NCI-H226 (cell line): ENCODE results near the gene MYZAP.
A peak's percentile ranks its signal among the peaks of the same experiment; 100 is the strongest.

Source experiments
- DNase-seq: peaks from one replicate; pipeline ENCODE4 v3.0.0-alpha.2; 2015

The MYZAP gene

DNA sequence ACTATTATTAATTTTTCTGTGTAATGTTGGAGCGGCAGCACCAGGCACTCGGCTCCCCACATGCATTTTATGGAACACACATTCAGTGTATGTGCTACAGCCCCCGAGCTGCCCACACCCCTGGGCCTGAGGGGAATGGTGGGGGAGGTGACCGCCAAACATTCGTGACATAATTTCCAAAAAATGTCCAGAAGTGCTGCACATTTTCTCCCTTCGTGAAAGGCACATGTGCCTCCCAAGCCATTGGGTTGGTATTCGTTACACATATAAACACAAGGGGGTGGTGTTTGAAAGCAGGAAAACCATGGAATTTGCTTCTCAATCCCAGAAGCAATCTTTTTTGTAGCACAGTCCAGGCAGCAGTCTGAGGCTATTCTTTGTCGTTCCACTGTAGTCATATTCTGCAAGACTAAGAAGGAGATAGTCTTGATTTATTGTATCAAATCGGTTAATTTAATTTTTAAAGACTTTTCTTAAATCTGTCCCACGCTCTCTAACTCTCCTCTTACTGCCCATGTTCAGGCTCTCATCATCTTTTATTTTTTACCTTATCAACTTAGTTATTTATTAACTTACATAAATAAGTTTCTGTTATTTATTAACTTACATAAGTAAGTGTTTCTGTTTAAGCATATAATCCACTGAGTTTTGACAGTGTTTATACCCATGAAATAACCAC, 75.6 kb downstream of the MYZAP start:
- DNase-seq, result peak; percentile 91

DNA sequence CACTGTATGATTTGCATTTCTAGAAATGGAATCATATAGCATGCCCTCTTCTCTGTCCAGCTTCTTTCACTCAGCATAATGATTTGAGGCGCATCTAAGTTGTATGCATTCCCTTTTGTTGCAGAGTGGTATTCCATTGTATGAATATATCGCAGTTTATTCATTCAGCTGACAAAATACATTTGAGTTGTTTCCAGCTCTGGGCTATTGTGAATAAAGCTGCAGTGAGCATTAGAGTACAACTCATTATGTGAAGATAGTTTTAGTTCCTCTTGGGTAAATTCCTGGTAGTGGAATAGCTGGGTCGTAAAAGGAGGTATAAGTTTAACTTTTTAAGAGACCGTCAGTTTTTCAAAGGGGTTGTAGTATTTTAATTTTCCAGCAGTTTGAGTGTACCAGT, 76.3 kb downstream of the MYZAP start:
- DNase-seq, result no peak

DNA sequence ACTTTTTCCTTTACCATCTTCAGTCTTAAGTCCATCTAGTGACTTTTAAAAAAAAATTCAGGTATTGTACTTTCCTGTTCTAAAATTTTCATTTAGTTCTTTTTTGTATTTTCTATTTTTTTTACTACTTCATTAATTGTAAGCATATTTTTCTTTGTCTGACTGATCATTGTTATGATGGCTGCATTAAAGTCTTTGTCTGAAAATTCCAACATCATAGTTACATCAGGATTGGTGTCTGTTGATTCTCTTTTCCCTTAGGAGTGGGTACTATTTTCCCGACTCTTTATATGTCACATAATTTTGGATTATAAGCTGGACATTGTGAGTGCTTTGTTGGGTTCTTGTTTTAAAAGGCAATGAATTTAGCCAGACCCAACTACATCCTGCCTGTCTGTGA, 79.9 kb downstream of the MYZAP start:
- DNase-seq, result no peak

DNA sequence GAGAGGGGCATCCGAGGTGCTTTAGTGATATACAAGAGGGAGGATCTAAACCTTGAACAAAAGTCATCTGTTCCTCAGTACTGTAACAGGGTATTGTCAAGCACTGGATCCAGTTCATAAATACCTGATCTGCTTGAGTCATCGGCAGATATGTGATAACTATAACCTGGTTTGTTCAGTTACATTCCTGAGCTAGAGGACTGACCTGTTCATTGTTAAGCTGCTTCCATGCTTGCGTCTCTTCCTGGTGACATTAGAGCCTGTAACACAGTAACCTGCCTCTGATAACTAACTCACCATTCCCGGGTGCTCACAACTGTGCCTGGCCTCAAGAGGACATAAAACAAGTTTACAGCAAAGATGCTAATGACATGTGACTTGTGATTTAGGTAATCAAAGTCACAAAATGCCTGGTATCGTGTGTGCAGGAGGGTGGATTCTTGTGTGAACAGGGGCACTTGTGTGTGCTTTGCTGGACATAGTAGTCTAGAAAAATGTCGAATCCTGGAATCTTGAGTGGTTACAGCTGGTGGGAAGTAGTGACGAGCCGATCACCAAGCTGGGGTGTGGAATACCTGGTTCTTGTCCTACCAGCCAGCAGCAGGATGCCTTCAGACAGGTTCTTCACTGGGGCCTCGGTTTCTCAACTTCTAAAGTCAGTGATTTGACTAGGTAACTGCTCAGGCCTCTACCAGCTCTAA, 83.9 kb downstream of the MYZAP start:
- DNase-seq, result no peak

DNA sequence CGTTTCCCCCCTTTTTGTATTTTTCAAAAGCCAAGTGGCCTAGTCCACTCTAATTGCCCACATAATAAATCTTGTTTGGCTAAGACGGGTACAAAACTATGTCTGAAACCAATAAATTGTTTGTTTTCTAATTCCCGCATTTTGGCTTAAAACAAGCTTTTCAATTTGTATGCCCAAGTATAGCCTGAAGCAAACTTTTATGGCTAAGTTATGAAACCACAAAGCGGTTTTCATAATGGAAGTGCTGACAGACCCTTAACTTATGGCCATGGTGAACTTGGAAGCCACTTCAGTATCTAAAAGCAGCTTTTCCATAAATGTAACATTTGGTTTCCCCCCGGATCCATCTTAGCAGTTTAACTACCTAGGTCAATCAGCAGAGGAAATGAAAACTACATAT, 84.9 kb downstream of the MYZAP start:
- DNase-seq, result no peak

DNA sequence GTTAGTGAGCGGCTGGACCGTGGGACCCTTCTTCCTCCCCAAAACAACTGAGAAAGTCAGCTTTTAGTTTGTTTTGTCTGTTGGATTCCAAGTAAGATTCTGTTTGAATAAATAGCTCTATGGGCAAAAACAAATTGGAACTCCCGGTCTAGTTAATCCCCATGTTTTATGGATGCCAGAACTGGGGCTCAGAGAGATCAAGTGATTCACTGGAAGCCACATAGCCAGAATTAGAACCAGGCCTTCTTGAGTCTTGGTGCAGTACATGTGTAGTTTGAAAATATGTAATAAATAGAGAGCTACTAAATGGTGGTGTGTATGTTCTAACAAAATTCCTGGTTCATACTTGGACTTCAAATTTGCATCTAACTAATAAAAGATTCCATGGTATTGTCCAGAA, 85.5 kb downstream of the MYZAP start:
- no peak for DNase-seq

DNA sequence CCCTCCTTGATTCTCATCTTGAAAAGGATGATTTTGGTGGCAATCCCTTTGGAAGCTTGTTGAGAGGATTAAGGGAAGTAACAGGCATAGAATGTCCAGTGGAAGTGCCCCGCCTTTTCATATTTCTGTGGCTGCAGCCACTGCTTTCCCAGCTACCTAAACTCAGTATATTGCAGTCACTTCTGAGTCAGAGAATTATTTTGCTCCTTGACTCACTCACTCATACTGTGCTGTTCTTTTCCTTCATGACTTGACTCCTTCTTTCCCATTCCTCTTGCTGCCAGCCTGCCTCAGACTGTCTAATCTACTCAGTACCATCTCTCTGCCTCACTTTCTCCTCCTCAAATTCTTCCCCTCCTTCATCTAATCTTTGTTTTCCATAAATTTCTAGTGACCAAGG, 88.3 kb downstream of the MYZAP start:
- DNase-seq, result peak; percentile 88

DNA sequence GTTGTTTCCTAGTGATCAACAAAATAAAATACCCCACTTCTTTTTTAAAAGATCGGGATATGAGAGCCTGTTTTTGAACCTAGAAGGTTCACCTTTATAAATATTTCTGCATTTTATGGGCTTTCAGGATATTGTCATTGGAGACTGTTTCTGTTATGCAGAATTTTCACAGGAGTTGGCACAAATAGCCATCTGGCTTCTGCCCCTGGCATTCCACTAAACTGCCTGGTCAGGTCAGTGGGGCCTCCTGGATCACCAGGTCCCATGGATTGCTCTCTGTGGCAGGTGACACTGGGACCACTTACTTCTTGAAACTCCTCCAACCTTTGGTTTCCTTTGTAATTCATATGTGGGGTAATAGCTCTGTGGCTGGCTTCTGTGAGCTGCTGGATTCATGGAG, 89.3 kb downstream of the MYZAP start:
- no peak for DNase-seq

DNA sequence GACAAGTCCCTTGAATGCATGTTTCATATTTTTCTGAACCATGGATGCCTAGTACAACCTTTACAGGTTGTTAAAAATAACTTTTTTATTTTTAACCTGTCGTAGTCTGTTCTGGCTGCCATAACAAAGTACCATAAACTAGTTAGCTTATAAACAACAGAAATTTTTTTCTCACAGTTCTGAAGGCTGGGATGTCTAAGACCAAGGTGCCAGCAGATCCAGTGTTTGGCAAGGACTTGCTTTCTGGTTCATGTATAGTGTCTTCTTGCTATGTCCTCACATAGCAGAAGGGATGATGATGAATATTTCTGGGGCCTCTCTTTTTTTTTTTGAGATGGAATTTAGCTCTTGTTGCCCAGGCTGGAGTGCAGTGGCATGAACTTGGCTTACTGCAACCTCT, 91.8 kb downstream of the MYZAP start:
- DNase-seq, result no peak

DNA sequence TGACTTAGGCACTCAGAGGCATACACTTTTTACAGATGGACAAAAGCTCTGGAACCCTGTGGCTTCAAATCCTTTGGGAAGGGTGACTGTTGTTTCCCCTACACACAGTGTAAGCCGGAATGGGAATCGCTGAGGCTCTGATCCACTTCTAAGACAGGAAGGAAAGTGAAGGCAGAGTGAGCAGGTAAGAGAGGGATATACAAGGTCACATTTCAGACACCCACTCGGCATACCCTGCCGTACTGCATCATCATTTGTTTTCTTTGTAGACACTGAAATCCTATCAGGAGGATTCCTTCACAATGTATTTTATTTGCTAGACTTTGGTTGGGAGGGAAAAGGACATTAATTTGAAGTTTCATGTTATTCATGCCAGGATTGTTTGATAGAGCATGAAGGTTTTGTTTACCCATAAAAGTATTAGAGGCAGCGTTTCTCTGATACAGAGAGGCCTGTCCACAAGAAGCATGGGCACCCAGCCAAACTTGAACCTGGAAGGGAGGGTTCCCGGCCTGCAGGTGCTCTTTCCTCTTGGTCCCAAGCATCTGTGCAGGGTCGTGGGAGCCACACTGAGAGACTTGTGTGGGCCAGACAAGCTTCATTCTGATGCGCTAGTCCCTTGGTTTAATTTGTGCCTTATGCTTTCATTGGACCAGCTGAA, 92.9 kb downstream of the MYZAP start:
- no peak for DNase-seq

DNA sequence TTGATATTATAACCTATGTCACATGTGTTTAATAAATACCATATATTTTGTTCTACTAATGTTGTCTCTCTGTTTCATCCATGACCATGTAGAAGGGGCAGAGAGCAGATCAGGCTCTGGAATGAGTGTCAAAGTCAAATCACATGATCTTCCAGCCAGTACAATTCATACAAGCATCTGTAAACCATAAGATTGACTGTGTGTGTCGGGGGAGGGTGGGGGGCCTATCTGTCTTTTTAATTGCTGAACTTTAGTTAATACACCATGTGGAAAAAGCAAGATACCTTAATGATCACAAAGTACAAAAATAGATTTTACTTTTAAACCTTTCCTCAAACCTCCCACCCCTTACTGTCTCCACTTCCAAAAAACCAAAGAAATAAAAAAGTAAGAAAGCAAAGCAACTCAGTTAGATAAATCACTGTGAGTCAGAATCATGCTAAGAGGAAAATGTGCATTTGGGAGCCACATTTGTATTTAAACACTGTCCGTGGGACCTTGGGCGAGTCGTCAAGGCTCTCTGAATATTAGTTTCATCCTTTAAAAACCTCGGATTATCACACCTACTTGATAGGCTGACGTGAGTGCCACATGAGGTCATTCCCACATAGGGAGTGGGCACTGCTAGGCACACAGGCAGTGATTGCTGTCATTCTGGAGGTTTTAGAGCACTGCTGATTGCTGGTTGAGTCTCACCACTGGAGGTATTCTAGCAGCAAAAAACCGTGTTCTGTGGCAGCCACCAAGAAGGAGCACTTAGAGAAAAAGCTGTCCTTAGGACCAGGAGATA, 93.8 kb downstream of the MYZAP start:
- DNase-seq, result no peak

DNA sequence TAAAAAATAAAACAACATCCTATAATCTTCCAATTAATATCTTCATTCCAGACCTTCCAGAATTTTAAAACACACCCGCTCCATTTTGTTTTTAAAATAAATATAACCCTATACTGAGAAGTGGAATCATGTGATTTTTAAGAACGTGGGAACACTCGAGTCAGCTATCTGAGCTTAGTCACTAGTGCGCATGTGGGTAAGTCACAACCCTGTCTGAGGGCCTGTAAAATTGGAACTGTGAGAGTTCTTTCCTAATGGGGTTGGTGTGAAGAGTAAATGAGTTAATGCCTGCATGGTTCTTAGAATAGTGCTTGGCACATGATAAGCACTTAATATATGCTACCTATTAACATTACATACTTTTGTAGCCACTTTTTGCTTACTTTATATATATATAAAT, 95.0 kb downstream of the MYZAP start:
- no peak for DNase-seq

DNA sequence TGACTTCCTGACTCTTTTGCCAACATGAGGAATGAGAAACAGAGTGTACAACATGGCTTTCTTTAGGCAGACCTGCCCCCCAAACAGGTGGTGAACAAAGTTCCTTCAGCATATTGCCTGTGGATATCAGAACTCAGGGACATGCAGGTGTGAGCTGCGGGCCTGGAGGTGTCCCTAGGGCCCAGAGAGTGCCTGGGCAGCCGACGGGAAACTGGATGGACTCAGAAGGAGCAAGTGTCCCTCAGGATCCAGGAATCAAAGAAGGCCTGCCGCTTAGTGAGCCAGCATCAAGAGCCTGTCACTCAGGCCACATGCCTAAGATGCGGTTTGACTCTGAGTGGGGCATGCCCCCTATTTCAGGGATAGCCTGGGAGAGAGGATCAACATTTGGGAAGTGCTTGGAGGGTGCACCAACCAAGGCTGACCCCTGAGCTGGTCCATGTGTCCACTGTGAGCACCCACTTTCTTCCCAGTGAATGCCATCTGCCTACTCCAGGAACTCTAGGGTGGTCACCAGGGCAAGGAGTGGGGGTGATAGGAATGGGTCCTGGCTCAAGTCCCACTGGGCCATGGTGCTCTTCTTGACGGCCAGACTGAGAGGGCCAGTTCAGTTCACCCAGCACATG, 98.8 kb downstream of the MYZAP start:
- no peak for DNase-seq

DNA sequence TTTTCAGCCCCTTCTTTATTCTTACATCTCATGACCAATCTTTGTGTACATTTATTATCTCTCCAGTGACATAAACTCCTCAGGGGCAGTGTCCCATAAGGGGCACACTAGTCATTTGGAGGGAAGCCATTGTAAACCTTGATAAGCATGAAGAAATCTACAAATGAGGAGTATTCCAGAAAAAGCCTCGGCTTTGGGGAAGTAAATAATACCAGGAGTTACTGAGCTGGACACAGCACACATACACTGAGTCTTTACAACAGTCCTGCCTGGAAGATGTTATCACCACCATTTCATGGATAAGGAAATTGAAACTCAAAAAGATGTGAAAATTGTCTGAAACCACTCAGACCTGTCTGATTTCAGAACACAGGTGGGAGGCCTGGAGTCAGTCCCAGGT, 99.4 kb downstream of the MYZAP start:
- DNase-seq, result no peak

DNA sequence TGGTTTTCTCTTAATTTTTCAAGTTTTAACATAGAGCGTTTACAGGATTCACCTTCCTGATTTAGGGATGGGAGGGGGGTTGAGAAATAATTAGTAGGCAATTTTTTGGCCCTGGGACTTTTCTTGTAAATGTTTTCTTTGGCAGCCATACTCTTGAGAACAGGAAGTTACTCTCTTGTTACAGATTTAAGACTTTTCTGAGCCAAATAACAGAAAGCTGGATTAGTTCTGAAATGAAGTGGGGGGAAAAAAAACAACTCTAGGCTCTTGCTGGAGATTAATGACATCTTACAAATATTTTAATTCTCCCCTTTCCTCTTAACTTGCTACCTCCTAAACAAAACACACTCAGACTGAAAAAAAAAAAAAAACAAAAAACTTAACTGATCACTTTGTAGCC, 101.0 kb downstream of the MYZAP start:
- DNase-seq, result no peak

DNA sequence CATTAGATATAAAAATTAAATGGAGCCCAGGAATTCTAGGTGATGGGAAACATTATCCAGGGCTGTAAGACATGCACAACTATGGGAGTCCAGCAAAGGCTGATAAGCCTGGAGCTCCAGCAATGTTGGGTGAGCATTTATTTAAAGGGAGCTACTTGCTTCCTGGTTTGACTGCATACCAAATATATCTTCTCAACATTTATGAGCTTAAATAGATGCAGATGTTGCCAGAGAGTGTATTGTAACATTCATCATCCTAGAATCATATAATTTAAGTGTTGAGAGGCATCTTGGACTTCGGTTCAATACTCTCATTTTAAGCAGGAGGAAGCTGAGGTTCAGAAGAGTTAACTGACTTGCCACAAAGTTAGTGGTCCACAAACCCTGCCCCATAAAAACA, 102.6 kb downstream of the MYZAP start:
- no peak for DNase-seq

DNA sequence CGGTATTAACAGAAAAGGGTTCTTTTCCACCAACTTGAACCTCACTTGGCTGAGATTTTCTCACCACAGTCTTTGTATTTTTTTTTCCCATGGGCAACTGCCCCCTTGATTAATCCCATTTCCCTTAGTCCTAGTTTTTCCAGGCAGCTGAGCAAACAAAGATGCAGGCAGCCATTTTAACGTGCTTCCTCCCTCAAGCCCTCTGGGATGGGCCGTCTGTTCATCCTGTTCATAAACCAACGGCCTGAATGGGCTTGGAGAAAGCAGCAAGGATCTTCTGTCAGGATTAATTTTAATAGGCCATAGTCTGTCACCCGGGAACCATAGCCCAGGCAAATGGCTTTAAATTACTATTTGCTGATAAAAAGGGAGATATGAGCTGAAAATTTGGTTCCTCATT, 104.4 kb downstream of the MYZAP start:
- DNase-seq, result no peak

DNA sequence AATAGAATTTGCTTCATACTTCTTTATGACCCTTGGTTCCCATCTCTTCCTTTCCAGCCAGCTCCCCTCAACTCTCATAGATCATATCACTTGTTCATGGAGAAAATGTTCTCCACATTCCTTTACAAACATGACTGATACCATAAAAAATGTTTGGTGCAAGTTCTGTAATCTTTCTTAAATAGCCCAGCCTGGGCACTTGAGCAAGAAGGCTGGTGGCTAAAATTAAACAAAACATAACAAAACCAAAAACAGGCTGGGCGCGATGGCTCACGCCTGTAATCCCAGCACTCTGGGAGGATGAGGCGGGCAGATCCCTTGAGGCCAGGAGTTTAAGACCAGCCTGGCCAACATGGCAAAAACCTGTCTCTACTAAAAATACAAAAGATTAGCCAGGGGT, 105.9 kb downstream of the MYZAP start:
- DNase-seq, result peak; percentile 77

DNA sequence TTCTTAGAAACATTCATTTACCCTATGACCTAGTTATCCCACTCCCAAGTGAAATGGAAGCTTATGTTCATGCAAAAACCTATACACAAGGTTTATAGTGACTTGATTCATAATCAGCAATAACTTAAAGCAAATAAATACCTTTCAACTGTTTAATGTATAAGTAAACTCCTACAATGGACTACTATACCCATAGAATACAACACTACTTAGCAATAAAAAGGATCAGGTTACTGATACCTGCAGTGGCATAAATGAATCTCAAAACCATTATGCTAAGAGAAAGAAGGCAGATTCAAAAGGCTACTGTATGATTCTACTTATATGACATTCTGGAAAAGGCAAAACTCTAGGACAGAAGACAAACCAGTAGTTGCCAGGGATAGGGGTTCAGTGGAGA, 106.5 kb downstream of the MYZAP start:
- no peak for DNase-seq

DNA sequence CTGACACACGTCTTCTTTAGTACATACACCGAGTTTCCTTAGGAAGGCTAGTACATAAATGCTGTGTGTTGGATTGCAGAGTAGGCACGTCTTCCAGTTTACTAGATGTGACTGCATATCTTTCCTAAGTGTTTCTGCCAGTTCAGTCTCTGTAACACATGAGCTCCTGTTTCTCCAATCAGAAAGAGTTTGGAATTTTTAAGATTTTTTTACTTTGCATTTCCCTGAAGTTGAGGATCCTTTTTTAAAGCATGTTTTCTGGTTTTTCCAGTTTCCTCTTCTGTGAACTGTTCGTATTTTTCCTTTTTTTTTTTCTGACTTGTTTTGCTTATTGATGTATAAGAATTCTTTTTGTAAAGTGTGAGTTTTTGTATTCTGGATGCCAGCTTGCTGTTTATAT, 107.3 kb downstream of the MYZAP start:
- no peak for DNase-seq

DNA sequence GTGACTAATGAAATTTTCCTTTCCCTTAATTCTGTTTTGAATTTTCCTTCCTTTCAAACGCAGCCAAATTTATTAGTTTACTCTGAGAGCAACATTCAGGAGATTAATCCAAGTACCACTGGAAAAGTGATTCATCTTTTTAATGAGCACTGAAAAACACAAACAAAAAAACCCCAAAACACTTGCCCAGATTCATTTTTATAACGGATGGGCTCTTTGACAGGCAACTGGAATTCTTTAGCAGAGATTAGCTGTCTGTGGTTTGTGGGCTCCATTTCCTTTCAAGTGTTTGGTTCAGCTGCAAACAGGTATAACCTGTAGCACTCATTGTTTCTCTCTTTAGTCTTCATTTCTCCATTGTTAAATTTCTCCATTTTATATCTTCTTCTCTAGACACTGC, 111.7 kb downstream of the MYZAP start:
- DNase-seq, result peak; percentile 77

DNA sequence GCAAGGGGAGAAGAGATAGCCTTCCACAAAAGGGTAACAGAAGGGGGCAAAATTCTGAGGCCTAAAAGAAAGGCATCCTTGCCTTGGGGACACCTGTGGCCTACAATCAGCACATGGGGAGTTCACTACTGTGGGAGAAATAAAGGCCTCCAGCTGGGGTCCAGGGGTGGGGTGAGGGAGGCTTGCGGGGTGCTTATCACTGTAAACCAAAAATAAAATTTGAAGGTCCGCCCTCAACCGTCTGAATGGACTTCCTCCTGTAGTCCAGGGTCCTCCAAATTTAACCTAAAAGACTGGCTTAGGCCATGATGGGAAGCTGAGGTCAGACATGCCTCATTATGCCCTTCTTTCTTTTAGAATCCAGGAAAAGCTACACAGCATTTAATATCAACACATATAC, 112.7 kb downstream of the MYZAP start:
- no peak for DNase-seq

DNA sequence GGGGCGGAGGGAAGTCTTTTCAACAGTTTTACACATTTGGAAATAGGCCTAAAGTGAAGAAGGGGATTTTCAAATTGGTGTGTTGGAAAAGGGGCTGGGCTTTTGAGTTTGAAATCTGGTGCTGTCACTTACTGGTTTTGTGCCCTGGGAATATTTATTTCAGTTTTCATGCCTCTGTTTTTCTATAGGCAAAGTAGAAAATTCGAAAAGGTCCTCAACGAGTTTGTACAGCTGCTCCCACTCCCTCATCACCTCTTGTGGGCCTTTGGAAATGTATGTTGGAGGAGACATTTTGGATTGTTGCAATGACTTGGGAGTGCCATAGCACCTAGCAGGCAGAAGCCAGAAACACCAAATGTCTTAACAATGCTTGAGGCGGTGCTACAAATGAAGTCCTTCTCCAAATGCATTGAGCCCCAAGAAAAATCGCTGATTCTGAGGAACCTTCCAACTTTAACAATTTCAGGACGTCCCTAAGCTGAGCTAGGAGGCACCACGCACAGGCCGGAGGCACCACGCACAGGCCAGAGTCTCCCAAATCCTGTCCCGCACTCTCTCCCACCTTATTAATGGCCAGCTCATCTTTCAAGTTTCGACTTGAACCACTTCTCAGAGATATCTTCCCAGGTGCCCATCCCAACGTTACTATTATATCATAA, 114.2 kb downstream of the MYZAP start:
- no peak for DNase-seq
